A204.1 (cell line): Measurements from ENCODE around the gene ATP6V0C.
"Not testable (repeated sequence)": the region's sequence is repeated elsewhere in the genome, so short reads cannot be mapped to it uniquely, and the experiment has no call there.

ENCODE experiments used
- FAIRE-seq: peaks from 2 replicates; lab custom pipeline; 2012; peaks lifted over from hg19 to GRCh38; lab: Jason Lieb, UNC

The ATP6V0C gene

DNA sequence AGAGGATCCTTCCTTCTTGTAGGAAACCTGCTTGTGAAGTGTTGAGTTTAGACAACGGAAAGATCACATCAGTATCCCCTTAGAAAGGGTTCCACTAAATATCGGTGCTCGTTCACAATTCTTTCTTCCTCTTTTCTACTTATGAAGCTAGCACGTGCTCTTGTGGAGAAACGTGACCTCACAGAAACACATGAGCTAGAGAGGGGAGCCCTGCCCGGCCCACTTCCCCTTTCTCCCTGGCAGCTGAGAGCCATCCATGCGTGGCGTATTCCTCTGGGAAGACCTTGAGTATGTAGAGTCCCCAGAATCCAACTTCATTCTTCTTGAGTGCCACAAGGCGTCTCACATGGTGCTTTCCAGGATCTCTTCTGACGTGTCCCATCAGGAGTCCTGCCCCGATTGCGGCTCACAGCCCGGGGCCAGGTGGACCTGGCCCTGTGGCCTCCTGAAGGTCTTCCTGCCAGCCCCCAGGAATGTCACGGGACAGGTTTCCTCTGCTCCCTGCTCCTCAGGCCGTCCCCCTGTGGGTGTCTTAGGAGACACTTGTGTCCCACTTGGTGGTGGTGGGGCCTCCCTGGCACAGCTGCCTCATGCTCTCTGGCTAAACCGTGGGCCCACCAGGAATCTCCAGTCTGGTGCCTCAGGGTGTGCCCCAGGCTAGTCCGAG is 46.5 kb downstream of the ATP6V0C start:
- not testable (repeated sequence) for FAIRE-seq

DNA sequence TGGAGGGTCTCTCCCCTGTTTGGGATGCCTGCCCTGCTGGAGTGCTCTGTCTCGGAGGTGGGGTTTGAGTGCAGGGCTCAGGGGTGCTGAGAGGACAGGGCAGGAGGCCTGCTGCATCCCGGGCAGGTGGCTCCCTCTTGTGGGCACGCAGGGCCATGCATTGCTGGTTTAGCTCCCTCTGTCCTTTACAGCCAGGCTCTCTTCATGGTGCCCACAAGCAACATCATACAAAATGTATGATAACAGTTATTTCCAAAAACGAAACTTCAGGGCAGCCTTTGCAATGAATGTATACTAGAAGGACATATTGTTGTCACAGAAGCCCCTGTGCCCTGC is 47.0 kb downstream of the ATP6V0C start:
- peak; percentile 9 for FAIRE-seq

DNA sequence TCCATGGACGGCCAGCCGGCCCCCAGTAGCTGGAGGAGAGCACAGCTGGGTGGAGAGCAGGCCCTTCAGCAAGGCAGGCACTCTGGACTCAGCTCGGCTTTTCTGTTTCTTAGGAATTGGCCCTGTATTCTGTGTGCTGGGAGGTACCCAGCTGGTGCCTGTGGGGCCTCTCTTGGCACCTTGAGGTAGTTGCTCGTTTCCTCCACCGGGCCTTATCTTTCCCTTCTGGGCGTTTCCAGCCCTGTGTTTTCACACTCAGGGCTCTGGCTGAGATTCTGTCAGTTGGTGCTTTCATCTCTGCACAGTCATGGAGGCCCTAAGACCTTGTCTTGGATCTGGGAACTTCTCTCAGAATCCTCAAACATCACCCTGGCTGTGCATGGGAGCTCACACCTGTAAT is 53.8 kb downstream of the ATP6V0C start:
- not testable (repeated sequence) for FAIRE-seq

DNA sequence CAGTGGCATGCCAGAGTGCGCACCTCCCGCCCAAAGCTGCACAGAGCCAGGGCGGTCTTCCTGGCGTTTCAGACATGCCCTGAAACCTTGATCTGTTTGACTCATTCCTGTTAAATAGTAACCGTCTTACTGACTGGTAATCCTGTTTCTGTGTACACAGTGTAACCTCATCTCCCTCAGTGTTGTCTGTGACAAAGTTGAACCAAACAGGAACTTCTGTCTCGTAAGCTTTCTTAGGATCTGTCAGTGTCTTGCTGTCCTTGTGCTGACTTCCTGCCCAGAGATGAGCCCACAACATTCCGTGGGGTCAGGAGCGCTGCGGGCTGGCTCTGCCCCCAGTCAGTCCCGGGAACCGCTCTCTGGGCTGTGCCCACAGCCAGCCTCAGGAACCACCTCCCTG is 54.8 kb downstream of the ATP6V0C start:
- not testable (repeated sequence) for FAIRE-seq
